GM21528 (cell line): Measurements from ENCODE around the gene UCK1.
A peak's percentile ranks its signal among the peaks of the same experiment; 100 is the strongest.
"Not testable (repeated sequence)": the region's sequence is repeated elsewhere in the genome, so short reads cannot be mapped to it uniquely, and the experiment has no call there.

Experiments used
- ATAC-seq: cut with Tn5 transposase; IDR thresholded peaks from one replicate; pipeline ENCODE4 v1.9.1; 2021; ENCODE audit warnings: mild to moderate bottlenecking, moderate library complexity; ENCODE audit not compliant: unreplicated experiment, low FRiP score

The UCK1 gene

DNA sequence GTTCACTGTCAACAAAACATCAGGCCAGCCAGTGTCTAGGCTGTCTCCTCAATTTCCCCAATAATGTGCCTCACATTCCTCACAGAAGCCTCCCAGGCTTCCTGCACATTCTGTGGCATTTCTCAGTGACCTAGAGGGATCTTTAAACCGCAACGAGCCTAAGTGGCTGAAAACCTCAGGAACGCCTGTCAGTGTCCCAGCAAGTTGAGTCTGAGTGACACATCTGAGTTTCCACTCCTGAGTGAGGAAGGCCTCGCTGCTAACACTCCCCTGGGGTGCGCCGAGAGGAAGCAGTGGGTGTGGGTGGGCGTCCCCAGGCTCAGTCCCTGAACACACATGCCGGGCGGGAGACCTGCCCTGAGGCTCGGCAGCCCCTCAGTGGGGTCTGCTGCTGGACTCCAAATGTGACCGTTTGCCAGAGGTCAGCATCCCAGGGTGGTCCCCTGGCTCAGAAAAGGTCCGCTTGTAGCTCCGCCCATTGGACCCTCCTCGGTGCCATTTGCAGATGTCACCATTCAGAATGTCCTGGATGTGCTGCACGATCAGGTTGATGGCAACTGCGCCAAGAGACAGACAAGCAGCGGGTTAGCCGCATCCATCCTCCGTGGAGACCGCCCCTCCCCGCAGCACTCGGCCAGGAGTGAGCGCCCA lies 6.3 kb downstream of the UCK1 start:
- ATAC-seq = no peak

- no peak for ATAC-seq
Observed at GRCh38 chr9:131523451-131524435, 7.3 kb downstream of the UCK1 start.

- no peak for ATAC-seq
Observed at GRCh38 chr9:131523086-131523388, 8.0 kb downstream of the UCK1 start.

- ATAC-seq = no peak
Observed at GRCh38 chr9:131522257-131523085, 8.6 kb downstream of the UCK1 start.

GRCh38 chr9:131521822-131522221 lies 9.2 kb downstream of the UCK1 start:
- no peak for ATAC-seq

DNA sequence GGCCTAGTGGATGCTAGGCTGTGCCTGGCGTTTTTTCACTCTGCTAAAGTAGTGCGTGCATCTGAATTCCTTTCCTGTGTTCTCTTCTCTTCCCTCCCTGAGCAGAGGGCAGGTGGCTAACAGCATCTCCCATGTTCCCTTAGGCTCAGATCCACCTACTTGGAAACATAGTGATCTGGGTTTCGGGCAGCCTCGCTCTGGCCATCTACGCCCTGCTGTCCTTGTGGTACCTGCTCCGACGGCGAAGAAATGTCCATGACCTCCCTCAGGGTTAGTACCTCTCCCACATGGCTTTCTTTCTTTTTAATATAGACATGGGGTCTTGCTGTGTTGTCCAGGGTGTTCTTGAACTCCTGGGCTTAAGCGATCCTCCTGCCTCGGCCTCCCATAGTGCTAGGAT lies 9.9 kb downstream of the UCK1 start:
- no peak for ATAC-seq

GRCh38 chr9:131520503-131520902 lies 10.6 kb downstream of the UCK1 start:
- no peak for ATAC-seq

GRCh38 chr9:131518553-131518952 lies 12.5 kb downstream of the UCK1 start:
- ATAC-seq = no peak

GRCh38 chr9:131517761-131518190 lies 13.3 kb downstream of the UCK1 start:
- ATAC-seq = no peak

GRCh38 chr9:131516930-131517329 lies 14.1 kb downstream of the UCK1 start:
- ATAC-seq = no peak

GRCh38 chr9:131516100-131516499 lies 15.0 kb downstream of the UCK1 start:
- no peak for ATAC-seq

- not testable (repeated sequence) for ATAC-seq
Observed at GRCh38 chr9:131515559-131516031, 15.5 kb downstream of the UCK1 start.

- ATAC-seq = no peak
Observed at GRCh38 chr9:131513177-131513576, 17.9 kb downstream of the UCK1 start.

- ATAC-seq = no peak
Observed at GRCh38 chr9:131511880-131512279, 19.2 kb downstream of the UCK1 start.

DNA sequence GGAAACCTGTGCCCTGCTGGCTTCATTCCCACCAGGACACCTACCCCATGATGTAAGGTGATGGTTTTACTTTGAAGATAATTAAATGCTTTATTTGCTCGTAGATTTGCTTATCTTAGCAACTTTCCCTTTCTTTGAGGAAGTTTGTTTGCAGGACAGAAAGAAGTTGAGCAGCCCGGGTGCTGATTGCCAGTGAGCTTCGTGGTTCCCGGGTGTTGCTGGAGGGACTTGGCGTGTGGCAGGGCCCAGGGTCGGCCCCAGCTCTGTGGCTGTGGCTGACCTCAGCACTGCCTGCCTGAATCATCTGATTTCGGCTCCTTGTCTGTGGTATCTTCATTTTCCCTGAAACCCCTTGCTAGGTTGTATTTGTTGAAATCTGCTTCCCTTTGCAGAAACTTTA lies 19.6 kb downstream of the UCK1 start:
- ATAC-seq = no peak

GRCh38 chr9:131505012-131505411 lies 26.1 kb downstream of the UCK1 start:
- ATAC-seq = no peak

- ATAC-seq = no peak
Observed at GRCh38 chr9:131503626-131504465, 27.2 kb downstream of the UCK1 start.

DNA sequence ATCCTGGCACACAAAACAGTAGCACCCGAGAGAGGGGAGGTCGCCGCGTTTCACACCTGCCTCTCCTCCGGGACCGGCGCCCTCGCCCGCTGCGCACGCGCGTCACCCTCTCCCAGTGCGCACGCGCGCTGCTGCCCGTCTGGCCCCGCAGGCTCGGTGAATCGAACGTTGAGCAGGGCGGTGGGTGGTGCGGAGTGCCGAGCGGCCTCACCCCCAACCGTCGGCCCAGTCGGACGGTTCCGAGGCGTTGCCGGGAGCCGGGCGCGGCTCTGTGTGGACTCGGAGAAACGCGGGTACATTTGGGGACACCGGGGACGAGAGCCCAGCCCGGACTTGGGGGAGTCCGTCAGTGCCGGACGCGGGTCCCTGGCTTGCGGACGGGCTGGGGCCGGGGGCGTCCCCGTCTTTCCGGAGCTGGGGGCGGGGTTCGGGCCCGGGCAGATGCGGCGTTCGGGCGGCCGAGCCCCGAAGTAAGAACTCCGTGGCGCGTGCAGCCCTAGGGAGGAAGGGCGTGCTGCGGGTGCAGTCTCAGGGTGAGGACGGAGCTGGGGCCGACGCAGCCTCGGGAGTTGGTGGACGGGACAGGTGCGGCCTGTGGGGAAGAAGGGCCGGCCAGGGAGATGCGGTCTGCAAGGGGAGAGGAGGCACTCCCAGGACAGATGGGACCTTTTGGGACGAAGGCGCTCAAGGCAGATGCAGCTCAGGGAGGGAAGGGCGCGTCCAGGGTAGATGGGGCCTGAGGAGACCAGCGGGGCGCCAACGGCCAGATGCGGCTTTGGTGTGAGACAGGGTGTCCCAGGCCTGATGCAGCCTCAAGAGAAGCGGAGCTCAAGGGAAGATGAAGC lies 28.1 kb downstream of the UCK1 start, which contains the start of gene POMT1:
POMT1 (plus strand) TSS at position 138 of the 845 bp plus-strand sequence. CDS start 1,301 bp downstream, outside the sequence.
- peak; percentile 80 for ATAC-seq
